ENCODE results near the gene ZNF827.

ZNF827 gene

DNA sequence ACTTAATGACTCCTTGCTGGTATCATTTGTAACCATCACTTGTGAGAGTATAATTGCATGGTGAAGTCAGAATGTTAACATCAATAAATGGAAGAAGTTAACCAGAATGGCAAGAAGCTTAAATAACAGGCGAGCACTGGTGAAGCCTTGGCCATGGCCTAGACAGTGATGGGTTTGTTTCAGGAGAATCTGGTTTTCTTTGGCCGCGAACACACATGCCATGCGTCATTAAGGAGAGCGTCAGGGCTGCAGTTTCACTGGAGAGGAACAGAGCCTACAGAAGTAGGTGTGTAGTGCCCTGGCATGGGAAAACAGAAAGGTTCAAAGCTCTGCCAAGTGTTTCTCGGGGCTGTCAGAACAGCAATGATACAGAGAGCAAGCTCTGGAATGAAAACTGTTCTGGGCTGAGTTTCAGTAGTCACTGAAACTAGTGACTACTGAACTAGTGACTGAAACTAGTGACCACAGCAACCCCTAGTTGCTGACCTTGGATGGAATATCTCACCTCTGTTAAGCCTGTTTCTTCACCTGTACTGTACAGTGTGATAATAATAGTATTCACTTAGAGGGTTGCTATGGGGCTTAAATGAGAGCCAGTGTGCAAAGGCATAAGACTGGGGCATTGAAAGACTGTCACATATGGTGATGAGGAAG, 164.9 kb downstream of the ZNF827 start:
- Histone ChIP-seq H3K4me1 (no peaks in the 10 kb centered on the region), H3K36me3 (replicated peaks) (peaks cover 16% of the 10 kb centered on the region; the same call in 1 of the 2 replicates), H3K9me3 (no peaks in the 10 kb centered on the region), H3K4me3 (no peak overlapping the region), H3K27me3 (ENCODE audit: low read depth) (no peaks in the 10 kb centered on the region)
- no peak for DNase-seq (ENCODE audit: low spot score in 2 of 2)
- in situ Hi-C loops (cut with MboI; ENCODE audit: low sequenced_read_pairs) = no loop called here

DNA sequence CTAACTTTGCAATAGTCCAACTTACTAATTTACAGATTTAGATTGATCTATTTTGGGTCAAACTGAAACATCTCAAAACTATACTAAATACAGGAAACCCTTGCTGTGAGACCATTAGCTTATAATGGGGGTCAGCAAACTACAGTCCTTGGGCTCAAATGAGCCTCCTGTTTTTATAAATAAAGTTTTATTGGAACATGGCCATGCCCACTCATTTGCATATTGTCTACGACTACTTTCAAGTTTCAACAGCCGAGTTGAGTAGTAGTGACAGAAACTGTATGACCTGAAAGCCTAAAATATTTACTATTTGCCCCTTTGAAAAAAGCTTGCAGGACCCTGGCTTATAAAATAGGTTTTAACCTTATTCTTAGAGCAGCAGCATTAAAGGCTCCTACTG, 166.3 kb downstream of the ZNF827 start:
- H3K36me3 ChIP-seq (replicated peaks) = peaks cover 18% of the 10 kb centered on the region; the same call in 1 of the 2 replicates
- H3K9me3 ChIP-seq = no peaks in the 10 kb centered on the region
- no peak for DNase-seq (ENCODE audit: low spot score in 2 of 2)
- in situ Hi-C loops (cut with MboI; ENCODE audit: low sequenced_read_pairs) = no loop called here
- no peaks in the 10 kb centered on the region for H3K27me3 ChIP-seq (ENCODE audit: low read depth)
- no peaks in the 10 kb centered on the region for H3K4me1 ChIP-seq
- no peak overlapping the region for H3K4me3 ChIP-seq

DNA sequence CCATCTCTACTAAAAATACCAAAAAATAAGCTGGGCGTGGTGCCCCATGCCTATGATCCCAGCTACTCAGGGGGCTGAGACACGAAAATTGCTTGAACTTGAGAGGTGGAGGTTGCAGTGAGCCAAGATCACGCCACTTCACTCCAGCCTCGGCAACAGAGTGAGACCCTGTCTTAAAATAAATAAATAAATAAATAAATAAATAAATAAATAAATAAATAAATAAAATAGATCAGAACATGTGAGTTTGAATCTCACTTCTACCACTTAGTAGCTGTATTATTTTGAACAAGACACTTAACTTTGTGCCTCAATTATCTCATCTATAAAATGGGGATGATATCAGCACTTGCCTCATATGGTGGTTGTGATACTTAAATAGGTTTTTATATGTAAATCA, 168.5 kb downstream of the ZNF827 start:
- Histone ChIP-seq H3K4me3 (no peak overlapping the region), H3K27me3 (ENCODE audit: low read depth) (no peaks in the 10 kb centered on the region), H3K4me1 (no peaks in the 10 kb centered on the region), H3K9me3 (no peaks in the 10 kb centered on the region), H3K36me3 (replicated peaks) (peaks cover 18% of the 10 kb centered on the region; the same call in 1 of the 2 replicates)
- in situ Hi-C loops (cut with MboI; ENCODE audit: low sequenced_read_pairs) = no loop called here
- no peak for DNase-seq (ENCODE audit: low spot score in 2 of 2)

DNA sequence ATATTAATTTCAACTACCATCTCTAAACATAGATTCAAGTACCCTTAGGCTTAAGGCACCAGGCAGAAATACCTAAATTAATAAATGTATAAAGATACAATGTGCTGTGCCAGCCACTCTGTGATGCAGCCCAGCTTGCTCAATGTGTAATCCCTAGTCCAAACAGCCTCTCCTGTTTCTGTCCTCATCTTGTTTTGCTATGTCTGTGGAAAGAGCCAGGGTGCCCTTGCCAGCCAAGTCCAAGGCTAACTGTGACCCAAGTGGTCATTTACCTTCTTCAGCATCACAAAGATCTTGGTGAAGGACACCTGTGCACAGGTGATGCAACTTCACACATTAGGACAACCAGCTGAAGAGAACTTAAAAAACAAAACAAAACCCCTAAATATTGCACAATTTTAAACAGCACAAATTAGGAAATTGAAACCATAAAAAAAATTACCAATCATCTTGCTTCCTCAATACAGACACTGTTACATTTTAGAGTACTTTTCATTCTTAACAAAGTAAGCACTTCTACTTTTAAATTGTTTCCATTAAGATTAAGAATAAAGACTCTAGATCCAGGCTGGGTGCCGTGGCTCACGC, 169.1 kb downstream of the ZNF827 start:
- H3K4me1 ChIP-seq = no peaks in the 10 kb centered on the region
- H3K4me3 ChIP-seq = no peak overlapping the region
- in situ Hi-C loops (cut with MboI; ENCODE audit: low sequenced_read_pairs) = no loop called here
- DNase-seq (ENCODE audit: low spot score in 2 of 2) = no peak
- peaks cover 20% of the 10 kb centered on the region for H3K36me3 ChIP-seq (replicated peaks)
- no peaks in the 10 kb centered on the region for H3K9me3 ChIP-seq
- H3K27me3 ChIP-seq (ENCODE audit: low read depth) = no peaks in the 10 kb centered on the region

DNA sequence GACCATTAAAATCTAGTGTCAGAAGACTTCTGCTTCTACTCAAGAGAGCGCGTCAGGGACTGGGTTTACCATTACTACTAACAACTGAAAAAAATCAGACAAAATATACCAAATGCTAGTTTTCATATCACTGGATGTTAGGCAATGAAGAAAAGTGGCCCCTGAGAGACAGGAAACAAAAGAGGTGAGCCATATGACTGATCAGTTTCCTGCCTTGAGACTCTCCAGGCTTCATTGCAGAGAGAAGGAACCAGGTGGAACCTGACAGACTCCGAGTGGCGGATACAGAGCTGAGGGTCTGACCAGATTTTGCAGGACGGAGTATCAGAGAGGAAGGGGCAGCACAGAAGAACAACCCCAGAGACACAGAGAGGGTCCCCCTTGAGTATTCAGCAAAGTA, 172.3 kb downstream of the ZNF827 start:
- no peaks in the 10 kb centered on the region for H3K9me3 ChIP-seq
- H3K27me3 ChIP-seq (ENCODE audit: low read depth) = no peaks in the 10 kb centered on the region
- DNase-seq (ENCODE audit: low spot score in 2 of 2) = no peak
- H3K4me3 ChIP-seq = no peak overlapping the region
- peaks cover 18% of the 10 kb centered on the region for H3K36me3 ChIP-seq (replicated peaks)
- in situ Hi-C loops (cut with MboI; ENCODE audit: low sequenced_read_pairs) = no loop called here
- H3K4me1 ChIP-seq = no peaks in the 10 kb centered on the region

DNA sequence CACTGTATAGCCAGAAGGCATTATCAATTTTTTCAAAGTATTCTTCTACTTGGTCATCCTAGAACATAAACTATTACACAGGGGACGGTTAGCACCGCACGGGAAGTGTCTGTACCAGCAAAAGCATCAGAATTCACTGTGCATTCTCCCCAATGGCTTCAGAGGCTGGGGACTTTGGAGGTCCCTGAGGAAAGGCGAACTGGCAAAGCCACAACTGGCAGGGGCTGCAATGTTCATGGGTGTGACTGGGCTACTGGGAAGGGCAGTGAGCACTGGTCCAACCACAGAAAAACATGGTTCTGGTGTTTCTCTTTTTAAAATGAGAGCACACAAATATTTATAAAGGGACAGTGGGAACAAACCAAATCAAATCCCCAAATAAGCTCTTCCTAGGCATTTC, 175.2 kb downstream of the ZNF827 start:
- Histone ChIP-seq H3K4me1 (no peaks in the 10 kb centered on the region), H3K36me3 (replicated peaks) (peaks cover 23% of the 10 kb centered on the region)
- in situ Hi-C loops (cut with MboI; ENCODE audit: low sequenced_read_pairs) = no loop called here

DNA sequence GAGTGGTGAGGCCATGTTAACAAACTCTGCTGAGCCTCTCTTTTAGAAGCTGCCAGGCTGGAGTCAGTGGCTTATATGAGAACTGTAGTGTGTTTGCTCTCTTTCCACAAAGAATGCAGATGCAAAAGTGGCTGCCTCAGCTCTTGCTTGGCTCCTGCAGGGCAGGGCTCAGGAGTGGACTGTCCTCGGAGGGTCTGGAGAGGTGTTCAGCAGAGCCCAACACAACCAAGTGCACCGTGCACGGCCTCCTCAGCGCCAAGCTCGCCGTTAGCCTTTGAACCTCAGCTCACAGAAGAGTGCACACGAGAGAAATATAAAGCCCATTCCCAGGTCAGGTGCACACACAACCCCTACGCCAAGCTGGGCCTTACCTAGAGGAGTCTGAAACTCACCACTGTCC, 175.9 kb downstream of the ZNF827 start:
- DNase-seq (ENCODE audit: low spot score in 2 of 2) = no peak
- Histone ChIP-seq H3K4me1 (no peaks in the 10 kb centered on the region), H3K9me3 (no peaks in the 10 kb centered on the region), H3K27me3 (ENCODE audit: low read depth) (no peaks in the 10 kb centered on the region), H3K36me3 (replicated peaks) (peaks cover 21% of the 10 kb centered on the region), H3K4me3 (no peak overlapping the region)
- in situ Hi-C loops (cut with MboI; ENCODE audit: low sequenced_read_pairs) = no loop called here

More for the DNA sequence above, 175.2 kb downstream of the ZNF827 start:
- DNase-seq (ENCODE audit: low spot score in 2 of 2) = no peak
- H3K9me3 ChIP-seq = no peaks in the 10 kb centered on the region
- H3K4me3 ChIP-seq = no peak overlapping the region
- H3K27me3 ChIP-seq (ENCODE audit: low read depth) = no peaks in the 10 kb centered on the region

DNA sequence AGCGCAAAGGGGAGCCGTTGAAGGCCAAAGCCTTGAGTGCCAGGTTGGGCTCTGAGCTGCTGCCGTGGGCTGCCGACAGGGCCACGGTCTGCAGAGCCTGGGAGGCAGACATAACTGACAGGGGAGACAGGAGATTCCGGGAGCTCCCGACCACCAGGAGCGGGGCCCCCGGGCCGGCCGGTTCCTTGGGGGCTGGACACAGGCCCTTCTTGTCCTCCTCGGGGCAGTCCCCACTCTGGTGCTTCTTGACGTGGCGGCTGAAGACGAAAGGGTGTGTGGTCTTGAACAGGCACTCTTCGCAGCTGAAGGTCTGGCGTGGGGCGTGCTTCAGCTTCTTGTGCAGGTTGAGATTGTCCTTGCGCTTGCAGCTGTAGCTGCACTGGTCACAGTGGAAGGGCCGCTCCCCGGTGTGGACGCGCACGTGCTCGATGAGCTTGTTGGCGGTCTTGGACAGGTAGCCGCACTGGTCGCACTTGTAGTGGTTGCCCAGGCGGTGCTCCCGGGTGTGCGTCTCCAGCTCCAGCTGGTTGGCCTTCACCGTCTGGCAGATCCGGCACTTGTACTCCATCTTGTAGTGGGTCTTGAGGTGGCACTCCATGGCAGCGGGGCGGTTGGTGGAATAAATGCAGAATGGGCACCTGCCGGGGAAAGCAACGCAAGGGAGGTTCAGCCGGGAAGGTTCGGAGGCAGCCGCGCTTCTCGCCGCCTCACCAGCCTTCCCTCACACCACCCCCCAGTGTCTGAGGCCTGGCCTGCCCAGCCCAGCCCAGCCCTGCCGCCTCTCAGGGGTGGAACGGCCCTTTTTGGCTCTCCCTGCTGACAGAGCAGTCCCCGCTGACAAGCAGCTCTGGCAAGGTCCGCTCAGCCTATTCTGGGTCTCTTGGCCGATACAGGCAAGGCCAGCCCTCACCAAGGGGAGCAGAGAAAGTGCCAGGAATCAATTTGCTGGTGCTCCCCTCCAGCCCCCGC, 177.4 kb downstream of the ZNF827 start:
- Histone ChIP-seq H3K9me3 (no peaks in the 10 kb centered on the region), H3K4me1 (no peaks in the 10 kb centered on the region), H3K36me3 (replicated peaks) (peaks cover 21% of the 10 kb centered on the region), H3K27me3 (ENCODE audit: low read depth) (no peaks in the 10 kb centered on the region), H3K4me3 (no peak overlapping the region)
- DNase-seq (ENCODE audit: low spot score in 2 of 2) = no peak
- in situ Hi-C loops (cut with MboI; ENCODE audit: low sequenced_read_pairs) = no loop called here

DNA sequence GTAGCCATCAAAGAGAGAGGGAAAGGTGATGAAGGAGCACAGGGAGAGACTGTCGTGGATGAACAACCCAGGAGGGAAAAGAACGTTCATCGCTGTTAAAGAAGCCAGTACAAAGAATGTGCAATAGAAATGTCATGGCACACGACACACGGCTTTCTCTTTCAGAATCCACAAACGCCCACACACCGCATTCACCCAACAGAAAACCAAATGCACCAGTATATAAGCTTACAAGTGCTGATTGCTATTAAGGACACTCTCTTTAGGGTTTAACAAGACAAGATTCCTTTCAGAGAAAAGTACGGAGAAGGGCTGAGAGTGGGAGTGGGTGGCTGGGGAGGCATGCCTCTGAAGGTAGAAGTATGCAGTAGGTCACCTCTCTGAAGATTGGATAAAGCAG, 178.4 kb downstream of the ZNF827 start:
- Histone ChIP-seq H3K9me3 (no peaks in the 10 kb centered on the region), H3K4me1 (no peaks in the 10 kb centered on the region), H3K4me3 (no peak overlapping the region), H3K36me3 (replicated peaks) (peaks cover 21% of the 10 kb centered on the region), H3K27me3 (ENCODE audit: low read depth) (no peaks in the 10 kb centered on the region)
- in situ Hi-C loops (cut with MboI; ENCODE audit: low sequenced_read_pairs) = no loop called here
- no peak for DNase-seq (ENCODE audit: low spot score in 2 of 2)

DNA sequence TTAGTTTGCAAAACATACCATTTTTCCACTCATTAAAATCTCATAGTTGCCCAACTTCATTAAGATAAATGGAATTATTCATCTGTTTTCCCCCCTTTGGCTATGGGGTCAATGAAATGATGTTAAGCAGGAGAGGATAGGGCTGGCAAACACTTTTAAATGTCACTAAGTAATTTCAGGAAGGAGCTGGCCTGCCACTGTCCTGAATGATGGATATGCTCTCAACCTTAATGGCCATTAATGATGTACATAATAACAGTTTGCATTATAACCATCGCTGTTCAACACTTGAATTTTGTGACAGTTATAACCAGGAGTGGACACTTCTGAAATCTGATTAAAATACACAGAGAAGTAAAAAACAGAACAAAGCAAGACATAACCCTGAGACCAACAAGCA, 181.4 kb downstream of the ZNF827 start:
- Histone ChIP-seq H3K9me3 (no peaks in the 10 kb centered on the region), H3K36me3 (replicated peaks) (peaks cover 10% of the 10 kb centered on the region), H3K4me1 (no peaks in the 10 kb centered on the region), H3K4me3 (no peak overlapping the region), H3K27me3 (ENCODE audit: low read depth) (no peaks in the 10 kb centered on the region)
- in situ Hi-C loops (cut with MboI; ENCODE audit: low sequenced_read_pairs) = no loop called here
- DNase-seq (ENCODE audit: low spot score in 2 of 2) = no peak

DNA sequence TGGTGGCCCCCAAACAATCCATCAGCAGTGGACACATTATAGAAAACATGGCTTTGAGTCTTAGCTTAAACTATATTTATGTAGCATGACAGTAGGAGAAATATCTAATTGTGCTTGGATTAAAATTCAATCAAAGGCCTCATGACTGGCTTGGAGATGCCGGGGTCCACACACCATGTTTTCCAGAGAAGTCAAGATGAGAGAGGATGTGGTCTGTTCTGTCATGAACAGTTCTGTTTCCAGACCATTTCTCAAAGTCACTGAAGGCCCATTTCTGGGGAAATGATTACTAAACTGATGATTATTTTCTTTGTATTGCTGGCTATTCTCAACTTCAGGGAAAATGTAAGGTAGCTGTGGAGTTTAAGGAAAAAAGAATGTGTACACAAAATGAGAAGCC, 182.4 kb downstream of the ZNF827 start:
- Histone ChIP-seq H3K4me3 (no peak overlapping the region), H3K4me1 (no peaks in the 10 kb centered on the region), H3K27me3 (ENCODE audit: low read depth) (no peaks in the 10 kb centered on the region), H3K36me3 (replicated peaks) (peaks cover 10% of the 10 kb centered on the region), H3K9me3 (no peaks in the 10 kb centered on the region)
- no peak for DNase-seq (ENCODE audit: low spot score in 2 of 2)
- in situ Hi-C loops (cut with MboI; ENCODE audit: low sequenced_read_pairs) = no loop called here

DNA sequence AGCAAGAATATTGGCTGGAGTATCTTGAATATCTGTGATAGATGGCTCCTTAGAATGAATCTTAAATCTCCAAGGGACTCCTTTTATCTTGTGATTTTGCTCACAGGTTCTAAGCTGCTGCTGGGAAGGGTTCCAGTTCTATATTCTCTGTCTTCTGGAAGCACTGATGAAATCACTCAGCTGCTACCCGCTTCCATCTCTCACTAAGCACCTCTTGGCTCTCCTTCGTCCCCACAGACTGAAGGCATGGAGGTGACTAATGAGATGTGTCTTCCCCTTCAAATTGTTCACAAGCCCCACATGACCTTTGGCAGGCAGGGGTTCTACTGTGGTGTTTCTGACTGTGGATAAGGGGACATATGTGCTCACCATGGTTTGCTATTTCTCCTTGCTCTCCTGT, 182.8 kb downstream of the ZNF827 start:
- no peaks in the 10 kb centered on the region for H3K4me1 ChIP-seq
- in situ Hi-C loops (cut with MboI; ENCODE audit: low sequenced_read_pairs) = no loop called here
- no peak overlapping the region for H3K4me3 ChIP-seq
- H3K9me3 ChIP-seq = no peaks in the 10 kb centered on the region
- no peak for DNase-seq (ENCODE audit: low spot score in 2 of 2)
- no peaks in the 10 kb centered on the region for H3K27me3 ChIP-seq (ENCODE audit: low read depth)
- peaks cover 6% of the 10 kb centered on the region for H3K36me3 ChIP-seq (replicated peaks)

DNA sequence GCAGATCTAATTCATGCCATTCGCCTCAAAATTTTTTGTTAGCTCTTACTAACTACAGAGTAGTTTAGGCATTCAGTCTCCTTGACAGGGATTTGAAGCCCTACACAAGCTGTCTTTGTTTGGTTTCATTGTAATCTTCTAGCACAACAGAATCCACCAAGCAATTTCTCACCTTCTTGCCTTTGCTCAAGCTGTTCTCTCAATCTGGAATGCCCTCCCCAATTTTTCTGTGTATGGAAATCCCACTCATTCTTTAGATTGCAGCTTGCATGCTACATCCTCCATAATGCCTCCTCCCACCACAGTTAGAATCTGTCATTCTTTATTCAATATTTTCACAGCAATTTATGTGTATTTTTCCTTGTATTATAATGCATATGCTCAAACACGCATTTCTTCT, 195.0 kb downstream of the ZNF827 start:
- DNase-seq (ENCODE audit: low spot score in 2 of 2) = no peak
- H3K27me3 ChIP-seq (ENCODE audit: low read depth) = peaks cover 23% of the 10 kb centered on the region
- in situ Hi-C loops (cut with MboI; ENCODE audit: low sequenced_read_pairs) = no loop called here
- no peaks in the 10 kb centered on the region for H3K9me3 ChIP-seq
- H3K4me3 ChIP-seq = no peak overlapping the region
- no peaks in the 10 kb centered on the region for H3K36me3 ChIP-seq (replicated peaks)
- H3K4me1 ChIP-seq = no peaks in the 10 kb centered on the region

DNA sequence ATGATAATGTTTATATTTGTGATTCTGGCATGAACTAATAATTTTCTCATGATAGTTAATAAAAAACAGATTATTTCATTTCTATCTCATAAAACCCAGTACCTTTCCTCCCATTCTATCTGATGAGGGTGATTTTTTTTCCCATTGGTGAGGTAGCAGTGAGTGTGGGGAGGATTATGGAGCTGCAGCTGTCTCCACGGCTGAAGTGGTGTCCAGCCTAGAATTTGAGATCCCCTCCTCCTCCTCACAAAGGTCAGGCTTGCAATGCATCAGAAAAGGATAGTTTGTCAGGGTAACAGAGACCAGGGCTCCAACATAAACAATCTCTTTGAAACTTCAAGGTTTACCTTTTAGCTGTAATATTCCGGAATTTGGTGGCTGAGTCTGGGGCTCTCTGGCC, 197.8 kb downstream of the ZNF827 start:
- Histone ChIP-seq H3K4me1 (no peaks in the 10 kb centered on the region), H3K9me3 (no peaks in the 10 kb centered on the region), H3K27me3 (ENCODE audit: low read depth) (peaks cover 2% of the 10 kb centered on the region), H3K36me3 (replicated peaks) (no peaks in the 10 kb centered on the region), H3K4me3 (no peak overlapping the region)
- DNase-seq (ENCODE audit: low spot score in 2 of 2) = no peak
- in situ Hi-C loops (cut with MboI; ENCODE audit: low sequenced_read_pairs) = no loop called here

Data from HAP-1 (cell line).